ENCODE results near the gene EIF3K. TPM values are rescaled to one million over a fixed set of nuclear protein-coding genes. Genes with fewer than 3 reads are reported as not detected.

The EIF3K gene
- total RNA-seq, 1 donor from 2014 or later = 352 TPM

DNA sequence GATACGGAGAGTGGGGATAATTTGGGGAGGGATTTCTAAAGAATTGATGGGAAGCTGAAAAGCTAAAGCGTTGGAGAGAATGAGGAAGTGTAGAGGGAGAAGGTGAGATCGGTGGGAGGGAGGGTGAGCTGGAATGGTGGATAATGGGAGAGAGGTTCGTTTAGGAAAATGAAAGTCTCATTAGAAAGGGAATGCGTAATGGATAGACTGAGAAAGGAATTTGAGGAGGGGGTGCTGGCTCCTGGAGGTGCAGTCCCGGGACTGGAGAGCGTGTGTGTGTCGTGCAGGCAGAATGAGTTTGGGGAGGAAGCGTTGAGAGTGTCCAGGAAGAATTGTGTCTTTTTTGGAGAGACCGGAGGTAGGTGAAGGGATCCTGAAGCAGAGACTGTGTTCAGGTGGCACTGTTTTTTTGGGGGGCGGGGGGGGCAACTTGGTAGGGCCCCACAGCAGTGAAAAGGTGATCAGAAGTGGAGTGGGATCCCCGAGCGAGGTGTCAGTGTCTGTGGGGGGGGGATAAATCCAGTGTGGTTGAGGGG lies 29.8 kb downstream of the EIF3K start:
- intact Hi-C loops (cut with micrococcal nuclease) = loop anchor here (5.0 kb wide), 1 partner anchor 203 kb away; no protein-coding TSS in a partner anchor

DNA sequence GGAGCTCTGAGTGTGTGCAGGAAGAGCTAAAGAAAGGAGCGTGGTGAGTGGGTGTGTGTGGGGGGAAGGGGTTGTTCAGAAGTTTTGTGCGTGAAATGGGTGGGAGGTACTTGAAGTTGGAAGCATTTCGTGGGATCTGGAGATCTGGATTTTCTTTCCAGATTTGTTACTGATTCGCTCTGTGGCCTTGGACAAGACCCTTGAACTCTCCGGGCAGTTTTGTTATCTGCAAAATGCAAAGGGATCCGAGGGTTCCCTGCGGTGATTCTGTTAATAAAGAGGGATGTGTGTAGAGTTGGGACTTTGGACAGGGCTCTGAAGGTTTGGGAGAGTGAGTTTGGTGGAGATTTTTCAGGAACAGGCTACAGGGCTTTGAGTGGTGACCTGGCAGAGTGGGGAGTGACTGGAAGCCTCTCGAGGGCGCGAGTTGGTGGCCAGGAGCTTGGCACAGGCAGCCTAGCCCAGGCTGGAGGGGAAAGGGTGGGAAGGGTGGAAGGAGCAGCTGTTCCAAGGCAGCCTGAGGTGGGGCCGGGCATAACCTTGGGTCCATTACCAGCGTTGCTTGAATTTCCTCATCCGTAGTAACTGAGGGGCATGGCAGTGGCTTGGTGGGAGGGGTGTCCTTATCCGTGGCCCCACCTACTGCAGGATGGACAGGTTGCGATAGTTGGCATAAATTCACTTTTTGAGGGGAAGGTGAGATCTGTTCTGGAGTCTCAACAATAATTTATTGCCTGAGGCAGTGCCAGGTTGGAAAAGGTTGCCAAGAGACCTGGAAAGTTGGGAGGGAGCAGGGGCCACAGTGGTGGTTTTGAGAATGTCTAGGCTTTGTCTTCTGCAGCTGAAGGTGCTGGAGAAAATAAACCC lies 30.6 kb downstream of the EIF3K start:
- intact Hi-C loops (cut with micrococcal nuclease) = loop anchor here (5.0 kb wide), 1 partner anchor 203 kb away; no protein-coding TSS in a partner anchor

DNA sequence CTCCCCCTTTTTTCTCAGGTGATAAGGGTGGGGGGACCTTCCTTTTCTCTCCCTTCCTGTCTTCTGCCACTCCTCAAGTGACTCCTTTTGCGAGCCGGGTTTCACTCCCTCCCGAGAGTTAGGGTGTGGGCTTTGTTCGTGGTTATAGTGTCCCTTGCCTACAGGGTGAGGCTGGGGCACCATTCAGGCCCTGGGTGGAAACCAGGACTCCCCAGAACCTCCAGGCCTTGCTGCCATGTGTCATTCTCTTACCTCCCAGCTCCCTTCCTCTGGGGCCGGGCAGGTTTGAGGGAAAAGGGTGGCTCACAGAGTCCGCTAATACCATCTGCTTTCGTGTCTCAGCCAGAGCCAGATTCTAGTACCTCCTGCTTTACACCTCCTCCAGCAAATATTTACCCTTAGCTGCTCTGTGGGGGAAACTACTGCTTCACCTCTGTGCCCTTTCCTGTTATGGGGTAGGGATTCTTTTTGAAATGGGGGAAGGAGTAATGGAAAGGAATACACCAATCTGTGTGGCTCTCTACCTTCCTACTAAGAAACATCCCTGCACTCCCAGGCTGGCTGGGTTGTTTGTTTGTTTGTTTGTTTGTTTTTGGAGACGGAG lies 31.3 kb downstream of the EIF3K start:
- intact Hi-C loops (cut with micrococcal nuclease) = no loop called here

DNA sequence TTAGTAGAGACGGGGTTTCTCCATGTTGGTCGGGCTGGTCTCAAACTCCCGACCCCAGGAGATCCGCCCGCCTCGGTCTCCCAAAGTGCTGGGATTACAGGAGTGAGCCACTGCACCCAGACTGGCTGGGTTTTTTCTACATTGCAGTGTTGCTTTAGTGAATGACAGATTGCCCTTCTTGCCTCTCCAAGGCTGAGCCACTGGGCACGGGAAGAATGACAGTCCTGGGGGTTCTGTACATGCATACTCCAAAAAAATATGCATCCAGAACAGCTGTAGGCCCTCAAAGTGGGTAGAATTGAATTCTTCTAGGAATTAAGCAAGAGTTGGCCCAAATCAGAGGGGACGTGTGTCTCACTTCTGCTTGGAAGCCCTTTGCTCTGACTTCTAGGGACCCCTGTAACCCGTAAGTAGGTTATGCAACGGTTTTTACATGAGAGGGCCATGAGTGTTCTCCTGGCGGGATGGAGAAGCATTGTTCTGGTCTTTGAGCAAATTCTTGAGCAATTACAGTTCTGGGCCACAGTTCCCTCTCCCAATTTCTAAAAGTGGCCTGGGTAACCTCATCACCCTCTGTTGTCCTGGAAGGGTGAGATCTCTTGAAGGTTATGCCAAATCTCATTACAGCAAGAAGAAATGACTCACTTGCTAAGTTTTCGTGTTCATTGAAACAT lies 32.1 kb downstream of the EIF3K start:
- intact Hi-C loops (cut with micrococcal nuclease) = no loop called here

DNA sequence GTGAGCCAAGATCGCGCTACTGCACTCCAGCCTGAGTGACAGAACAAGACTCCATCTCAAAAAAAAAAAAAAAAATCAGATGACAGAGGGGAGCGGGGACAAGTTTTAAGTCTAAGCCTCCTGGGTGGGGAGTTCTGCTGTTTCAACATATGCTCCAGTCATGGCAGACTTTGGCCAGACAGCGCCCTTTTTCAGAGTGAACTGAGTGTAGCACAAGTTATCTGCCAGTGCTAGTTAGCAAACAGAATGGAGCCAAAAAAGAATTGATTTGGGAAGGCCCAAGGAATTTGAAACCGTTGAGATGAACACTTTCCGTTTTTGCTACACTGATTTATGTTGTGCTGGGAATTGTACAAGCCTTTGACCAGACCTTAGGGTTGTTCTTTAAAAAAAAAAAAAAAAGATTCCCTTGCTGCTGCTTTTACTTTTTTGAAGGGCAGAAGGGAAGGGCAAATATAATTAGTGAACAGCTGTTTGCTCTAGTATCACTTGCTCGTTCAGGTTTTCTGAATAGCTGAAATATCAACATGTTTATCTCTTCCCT lies 34.1 kb downstream of the EIF3K start:
- intact Hi-C loops (cut with micrococcal nuclease) = no loop called here

DNA sequence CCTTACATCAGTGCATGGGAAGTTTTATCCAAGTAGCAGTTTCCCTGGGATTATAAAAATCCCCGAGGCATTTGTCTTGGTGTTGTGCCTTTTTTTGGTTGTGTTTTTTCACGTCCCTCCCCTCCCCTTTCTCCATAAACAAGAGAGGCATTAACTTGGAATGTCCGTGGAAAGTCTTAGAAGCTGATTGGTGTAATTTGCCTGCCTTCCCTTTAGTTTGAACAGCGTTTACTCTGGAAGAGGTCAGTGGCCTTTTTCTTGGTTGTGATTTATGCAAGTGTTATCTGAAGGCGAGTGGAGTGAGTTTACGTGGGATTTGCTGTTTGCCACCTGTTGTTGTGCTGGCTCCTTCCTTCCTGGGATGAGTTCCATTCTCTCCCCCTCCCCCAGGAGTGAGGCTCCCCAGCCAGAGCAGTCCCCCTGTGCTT lies 35.7 kb downstream of the EIF3K start:
- intact Hi-C loops (cut with micrococcal nuclease) = loop anchor here (1.0 kb wide), 1 partner anchor 27 kb away; no protein-coding TSS in a partner anchor

DNA sequence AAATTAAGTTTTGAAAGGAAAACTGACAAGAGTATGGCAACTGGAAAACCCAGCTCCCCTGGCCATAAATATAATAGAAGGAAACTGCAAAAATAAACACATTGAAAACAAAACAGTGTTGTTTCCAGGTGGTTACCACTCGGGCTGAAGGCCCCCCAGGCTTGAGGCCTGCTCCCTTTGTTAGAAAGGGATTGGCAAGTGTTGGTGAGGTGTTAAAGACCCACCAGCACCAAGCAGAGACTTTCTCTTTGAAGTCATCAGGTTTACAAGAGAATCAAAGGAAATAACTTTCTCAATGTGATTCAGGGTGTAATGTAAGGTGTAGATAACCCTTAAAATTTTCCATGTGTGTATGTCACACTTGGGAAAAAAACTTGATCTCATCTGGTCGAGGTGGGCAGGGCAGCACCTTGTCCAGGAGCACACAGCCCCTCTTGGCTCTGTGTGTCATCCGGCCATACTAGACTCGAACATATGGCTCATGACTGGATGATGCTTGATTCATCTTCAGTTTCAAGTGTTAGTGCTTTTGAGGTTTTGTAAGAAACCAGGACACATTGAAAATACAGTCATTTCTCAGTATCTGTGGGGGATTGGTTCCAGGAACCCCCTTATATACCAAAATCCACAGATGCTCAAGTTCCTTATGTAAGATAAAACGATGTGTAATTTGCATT lies 36.3 kb downstream of the EIF3K start:
- intact Hi-C loops (cut with micrococcal nuclease) = loop anchor here (1.0 kb wide), 1 partner anchor 26 kb away; no protein-coding TSS in a partner anchor

DNA sequence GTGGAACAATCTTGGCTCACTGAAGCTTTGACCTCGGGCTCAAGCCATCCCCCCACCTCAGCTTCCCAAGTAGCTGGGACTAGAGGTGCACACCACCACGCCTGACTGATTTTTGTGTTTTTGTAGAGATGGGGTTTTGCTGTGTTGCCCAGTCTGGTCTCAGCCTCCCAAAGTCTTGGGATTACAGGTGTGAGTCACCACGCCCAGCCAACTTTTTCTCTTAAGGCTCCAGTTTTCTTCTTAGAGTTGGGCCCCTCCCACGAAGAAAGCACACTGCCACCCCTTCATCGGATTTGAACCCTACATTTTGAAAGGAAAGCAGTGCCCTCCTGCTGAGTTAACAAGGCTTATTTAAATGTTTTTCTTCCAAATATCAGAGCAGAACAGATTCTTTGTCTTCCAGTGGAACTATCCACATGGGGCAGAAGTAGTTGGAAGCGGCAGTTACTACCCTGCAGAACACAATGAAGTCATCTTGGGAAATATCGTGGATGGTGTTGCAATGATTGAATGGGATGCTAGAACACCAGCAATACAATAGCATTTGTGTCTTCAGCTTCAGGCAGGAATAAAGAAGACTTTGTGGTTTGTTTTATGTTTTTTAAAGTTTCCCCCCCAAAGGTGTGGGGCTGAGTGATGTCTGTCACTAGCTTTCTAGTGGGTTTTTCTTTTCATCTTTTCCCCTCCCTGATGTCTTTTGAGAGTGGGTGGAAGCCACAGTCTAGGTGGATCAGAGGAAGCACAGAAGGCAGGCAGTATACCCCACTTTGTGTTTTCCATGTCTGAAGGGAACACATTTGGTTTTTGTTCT lies 37.4 kb downstream of the EIF3K start:
- intact Hi-C loops (cut with micrococcal nuclease) = no loop called here

DNA sequence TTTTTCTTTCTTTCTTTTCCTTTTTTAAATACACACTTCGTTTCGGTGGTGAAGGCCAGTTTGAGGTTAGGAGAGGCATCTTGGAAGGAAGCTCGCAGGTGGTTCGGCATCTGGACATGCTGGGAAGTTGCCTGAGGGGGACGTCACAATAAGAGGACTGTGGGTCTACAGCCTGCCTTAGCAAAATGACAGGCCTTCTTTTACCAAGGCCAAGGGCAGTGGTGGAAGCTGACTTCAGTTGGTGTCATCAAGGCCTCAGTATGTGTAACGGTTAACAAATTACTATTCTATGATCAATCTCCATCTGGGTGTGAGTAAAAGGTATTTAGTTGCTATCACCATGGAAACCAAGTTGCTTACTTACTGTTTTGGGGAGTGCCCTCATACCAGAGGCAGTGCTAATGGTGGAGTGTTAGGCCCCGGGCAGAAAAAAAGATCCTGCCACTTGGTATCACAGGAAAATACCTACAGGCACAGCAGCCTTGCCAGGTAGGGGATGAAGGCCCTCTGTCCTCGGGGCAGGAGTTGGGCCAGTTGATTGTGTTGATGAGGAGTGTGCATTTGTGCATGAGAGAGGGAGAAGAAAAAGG lies 38.7 kb downstream of the EIF3K start:
- intact Hi-C loops (cut with micrococcal nuclease) = no loop called here

DNA sequence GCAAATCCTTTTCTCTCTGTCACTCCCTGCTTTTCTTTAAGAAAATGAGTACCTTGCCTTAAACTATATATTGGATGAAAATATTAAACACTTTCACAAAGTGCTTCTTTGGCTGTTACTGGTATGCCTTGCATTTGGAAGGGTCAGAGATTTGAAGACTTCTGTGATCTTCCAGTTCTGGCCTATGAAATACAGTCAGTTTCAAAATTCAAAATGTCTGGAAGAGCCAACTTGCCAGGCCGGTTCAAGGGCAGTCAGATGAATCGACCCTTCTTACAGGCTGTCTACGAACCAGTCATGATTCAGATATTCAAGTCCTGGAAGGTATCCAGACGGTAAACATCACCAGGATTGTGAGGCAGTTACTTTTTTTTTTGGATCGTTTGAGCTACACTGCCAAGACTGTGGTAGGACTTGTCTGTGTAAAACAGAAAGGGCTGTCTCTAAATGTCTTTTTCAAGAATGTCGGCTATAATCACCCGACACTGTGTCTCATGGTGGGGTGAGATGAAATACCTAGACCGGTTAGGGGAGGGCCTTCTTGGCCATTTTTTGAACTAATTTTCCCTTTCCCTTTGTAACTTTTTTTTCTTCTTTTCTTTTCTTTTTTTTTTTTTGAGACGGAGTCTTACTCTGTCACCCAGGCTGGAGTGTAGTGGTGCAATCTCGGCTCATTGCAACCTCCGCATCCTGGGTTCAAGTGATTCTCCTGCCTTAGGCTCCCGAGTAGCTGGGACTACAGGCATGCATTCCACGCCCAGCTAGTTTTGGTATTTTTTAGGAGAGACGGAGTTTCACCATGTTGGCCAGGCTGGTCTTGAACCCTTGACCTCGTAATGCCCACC lies 39.7 kb downstream of the EIF3K start:
- intact Hi-C loops (cut with micrococcal nuclease) = no loop called here

DNA sequence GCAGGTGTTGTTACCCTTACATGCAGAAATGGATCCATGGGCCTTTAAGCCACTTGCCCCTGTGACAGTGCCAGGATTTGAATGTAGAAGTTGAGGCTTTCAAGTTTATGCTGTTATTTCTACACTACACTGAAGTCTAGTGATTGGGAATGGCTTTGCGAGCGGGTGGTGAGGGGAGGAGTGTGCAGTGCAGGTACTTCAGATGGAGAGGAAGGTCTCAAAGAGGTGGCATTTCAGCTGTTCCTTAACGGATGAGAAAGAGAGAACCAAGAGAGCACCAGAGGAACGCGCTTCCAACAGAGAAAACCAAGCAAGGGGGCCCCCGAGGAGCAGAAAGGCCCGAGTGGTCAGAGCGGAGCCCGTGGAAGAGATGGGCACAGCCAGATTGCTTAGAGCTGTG lies 41.7 kb downstream of the EIF3K start:
- intact Hi-C loops (cut with micrococcal nuclease) = no loop called here

DNA sequence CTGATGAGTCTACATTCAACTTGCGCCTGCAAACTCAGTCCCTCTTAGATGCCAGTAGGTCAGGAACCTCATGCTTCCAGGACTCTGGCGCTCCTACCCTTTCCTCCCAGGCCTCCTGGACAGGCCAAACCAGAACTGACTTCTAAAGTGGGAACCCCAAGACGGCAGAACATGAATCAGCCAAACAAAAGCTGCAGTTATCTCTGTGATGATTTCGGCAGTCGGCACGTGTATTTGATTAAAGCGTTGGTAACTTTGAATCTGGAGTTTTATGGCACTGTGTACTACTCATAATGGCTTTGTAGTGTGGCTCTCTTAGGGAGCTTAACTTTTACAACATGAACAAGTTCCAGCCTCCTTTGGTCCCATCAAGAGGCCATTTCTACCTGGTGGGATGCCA lies 42.1 kb downstream of the EIF3K start:
- intact Hi-C loops (cut with micrococcal nuclease) = no loop called here

DNA sequence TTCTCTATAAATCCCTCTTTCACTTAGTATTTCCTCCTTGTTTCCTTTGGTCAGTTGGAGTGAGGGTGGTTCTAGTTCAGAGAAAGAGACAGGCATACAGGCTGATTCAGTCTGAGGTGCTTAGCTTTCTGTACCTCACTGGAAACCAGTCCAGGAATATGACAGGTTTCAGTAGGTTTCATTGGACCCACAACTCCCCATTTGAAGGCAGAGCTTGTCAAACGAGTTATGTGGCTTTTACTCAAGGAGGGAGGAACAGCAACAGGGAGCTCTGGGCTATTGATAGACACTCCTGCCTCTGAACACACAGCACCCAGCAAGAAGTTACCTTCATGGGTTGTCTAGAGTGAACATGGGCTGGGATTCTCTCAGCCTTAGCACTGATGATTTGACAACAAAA lies 43.0 kb downstream of the EIF3K start:
- intact Hi-C loops (cut with micrococcal nuclease) = no loop called here

DNA sequence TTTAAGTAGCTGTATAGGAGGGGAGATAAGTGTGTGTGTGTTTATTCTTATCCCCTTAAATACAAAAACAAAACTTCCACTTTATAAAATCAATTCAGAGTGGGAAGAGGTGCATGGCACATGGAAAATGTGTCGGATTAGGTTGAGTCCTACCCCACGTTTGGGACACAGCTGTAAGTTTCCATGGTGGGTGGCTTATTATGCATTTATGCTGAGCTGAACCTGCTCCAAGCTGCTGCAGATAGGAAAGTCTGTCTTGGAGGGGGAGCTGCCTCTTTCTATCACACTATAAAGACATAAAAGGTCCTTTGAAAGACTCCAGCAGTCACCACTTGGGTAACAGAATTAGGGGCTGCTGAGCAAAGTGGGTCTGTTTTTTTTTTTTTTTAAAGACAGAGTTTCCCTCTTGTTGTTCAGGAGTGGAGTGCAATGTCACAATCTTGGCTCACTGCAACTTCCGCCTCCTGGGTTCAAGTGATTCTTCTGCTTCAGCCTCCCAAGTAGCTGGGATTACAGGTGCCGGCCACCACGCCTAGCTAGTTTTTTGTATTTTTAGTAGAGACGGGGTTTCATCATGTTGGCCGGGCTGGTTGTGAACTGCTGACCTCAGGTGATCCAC lies 43.7 kb downstream of the EIF3K start:
- intact Hi-C loops (cut with micrococcal nuclease) = no loop called here

DNA sequence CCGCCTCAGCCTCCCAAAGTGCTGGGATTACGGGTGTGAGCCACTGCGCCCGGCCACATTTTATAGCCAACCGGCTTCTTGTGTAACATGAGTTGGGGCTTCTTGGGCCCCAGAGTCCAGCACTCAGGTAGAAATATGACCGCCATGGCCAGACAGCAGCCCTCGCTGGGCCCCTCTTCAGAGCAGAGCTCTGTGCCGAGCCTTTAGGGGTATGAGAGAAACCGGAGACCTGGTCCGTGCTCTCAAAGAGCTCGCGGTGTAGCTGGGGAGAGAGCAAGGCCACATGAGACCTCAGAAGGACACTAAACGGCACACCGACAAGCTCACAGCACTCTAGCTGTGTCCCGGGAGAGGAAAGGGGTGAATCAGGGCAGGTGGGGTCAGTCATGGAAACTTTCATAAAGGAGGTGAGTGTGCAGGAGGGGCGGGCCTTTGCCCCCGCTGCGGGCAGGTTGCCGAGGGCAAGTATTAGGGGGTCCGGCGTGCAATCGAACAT lies 44.2 kb downstream of the EIF3K start:
- intact Hi-C loops (cut with micrococcal nuclease) = no loop called here

DNA sequence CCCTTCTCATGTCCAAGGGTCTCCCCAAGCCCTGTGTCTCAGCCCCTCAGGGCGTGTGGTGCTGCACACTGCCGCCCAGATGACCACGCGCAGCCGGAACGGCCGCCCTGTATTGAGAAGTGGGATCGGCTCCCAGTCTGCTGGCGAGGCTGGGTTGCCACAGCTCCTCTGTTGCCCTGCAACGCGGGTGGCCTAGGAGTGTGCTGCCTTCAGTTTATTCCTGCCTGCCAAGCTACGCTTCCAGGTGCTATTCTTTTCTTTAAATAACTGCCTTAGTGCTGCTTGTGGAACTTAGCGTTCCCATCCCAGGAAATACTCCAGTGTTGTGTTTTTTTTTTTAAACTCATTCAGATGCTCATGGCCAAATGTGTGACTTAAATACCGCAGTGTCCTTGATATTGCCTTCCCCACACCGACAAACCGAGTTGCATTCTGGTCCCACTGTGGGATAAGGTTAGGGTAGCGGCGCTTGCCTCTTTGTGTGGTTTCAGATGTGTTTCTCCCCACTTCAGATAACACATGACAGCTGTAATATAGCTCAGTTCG lies 45.0 kb downstream of the EIF3K start:
- intact Hi-C loops (cut with micrococcal nuclease) = no loop called here

DNA sequence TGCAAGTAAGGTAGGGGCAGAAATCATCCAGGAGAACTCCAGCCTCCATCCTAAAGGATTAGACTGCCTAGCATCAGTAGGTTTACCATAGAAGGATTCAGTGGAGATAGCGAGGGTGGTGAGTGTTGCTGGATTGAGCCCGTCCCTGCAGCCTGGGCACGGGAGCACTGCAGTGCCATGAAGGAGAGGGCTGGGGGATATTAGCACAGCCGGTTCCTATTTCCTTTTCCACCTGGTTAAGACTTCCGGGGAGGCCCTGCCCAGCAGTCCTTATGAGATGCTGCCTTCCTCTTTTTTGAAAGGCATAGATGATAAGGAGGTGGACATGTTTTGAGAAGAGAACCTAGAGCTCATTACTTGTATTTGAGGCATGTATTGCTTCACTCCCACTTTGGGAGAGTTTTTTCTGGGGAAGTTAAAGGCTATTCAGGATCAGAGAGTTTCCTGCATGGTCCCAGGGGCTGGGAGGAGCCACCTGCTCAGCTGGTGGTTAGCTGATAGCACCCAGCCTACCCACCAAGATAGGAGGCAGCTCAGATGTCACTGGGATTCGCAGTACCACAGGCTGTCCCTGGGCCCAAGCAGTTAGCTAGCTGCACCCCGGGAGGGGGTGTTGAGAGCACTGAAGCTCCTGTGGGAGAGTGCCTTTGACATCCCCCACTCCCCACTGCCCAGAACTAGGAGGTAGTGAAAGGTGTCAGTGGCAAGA lies 45.7 kb downstream of the EIF3K start:
- intact Hi-C loops (cut with micrococcal nuclease) = no loop called here

Measured in T-helper 2 cell treated with Interferon-gamma antibody and Interleukin-4, amounts not matched to agents 100 ng/mL and 5 ng/mL, for 36 hours (primary cell).